Measurements from ENCODE around the gene ABLIM2.

Gene ABLIM2

GRCh38 chr4:8084031-8084660, 74.5 kb downstream of the ABLIM2 start:
- Histone ChIP-seq H3K27ac (replicated peaks) (no peak overlapping the region), H3K4me3 (replicated peaks; ENCODE audit: insufficient read depth, low read length) (no peak overlapping the region), H3K27me3 (ENCODE audit: insufficient read depth, poor library complexity, severe bottlenecking) (peaks cover 4% of the 10 kb centered on the region)
- TF ChIP-seq REST (IDR thresholded peaks at IDR 0.05; ENCODE audit: insufficient replicate concordance, low read depth), result no peak
- TF ChIP-seq CTCF (IDR thresholded peaks at IDR 0.05; ENCODE audit: insufficient read depth, low read length), result no peak
- TF ChIP-seq GABPA (IDR thresholded peaks at IDR 0.05; ENCODE audit: low read depth), result no peak
- no peak for TF ChIP-seq POLR2AphosphoS5 (IDR thresholded peaks at IDR 0.05; ENCODE audit: low read depth)
- no peak for TF ChIP-seq SPI1 (IDR thresholded peaks at IDR 0.05; ENCODE audit: borderline replicate concordance, low read depth)
- DNase-seq (ENCODE audit: low read depth in 1 of 2, low spot score in 1 of 2), result no peak

GRCh38 chr4:8083086-8083825, 75.4 kb downstream of the ABLIM2 start:
- no peak for DNase-seq (ENCODE audit: low read depth in 1 of 2, low spot score in 1 of 2)
- Histone ChIP-seq H3K27me3 (ENCODE audit: insufficient read depth, poor library complexity, severe bottlenecking) (peaks cover 4% of the 10 kb centered on the region), H3K4me3 (replicated peaks; ENCODE audit: insufficient read depth, low read length) (no peak overlapping the region), H3K27ac (replicated peaks) (no peak overlapping the region)
- TF ChIP-seq REST (IDR thresholded peaks at IDR 0.05; ENCODE audit: insufficient replicate concordance, low read depth), result no peak
- no peak for TF ChIP-seq POLR2AphosphoS5 (IDR thresholded peaks at IDR 0.05; ENCODE audit: low read depth)
- TF ChIP-seq CTCF (IDR thresholded peaks at IDR 0.05; ENCODE audit: insufficient read depth, low read length), result no peak
- no peak for TF ChIP-seq GABPA (IDR thresholded peaks at IDR 0.05; ENCODE audit: low read depth)
- no peak for TF ChIP-seq SPI1 (IDR thresholded peaks at IDR 0.05; ENCODE audit: borderline replicate concordance, low read depth)

GRCh38 chr4:8082517-8083055, 76.0 kb downstream of the ABLIM2 start:
- no peak for TF ChIP-seq POLR2AphosphoS5 (IDR thresholded peaks at IDR 0.05; ENCODE audit: low read depth)
- DNase-seq (ENCODE audit: low read depth in 1 of 2, low spot score in 1 of 2), result no peak
- Histone ChIP-seq H3K27me3 (ENCODE audit: insufficient read depth, poor library complexity, severe bottlenecking) (peaks cover 4% of the 10 kb centered on the region), H3K27ac (replicated peaks) (no peak overlapping the region), H3K4me3 (replicated peaks; ENCODE audit: insufficient read depth, low read length) (no peak overlapping the region)
